Measurements from ENCODE around the gene ZNRD2. TPM values are rescaled to one million over a fixed set of nuclear protein-coding genes. Genes with fewer than 3 reads are reported as not detected.
A peak's percentile ranks its signal among the peaks of the same experiment; 100 is the strongest.

Gene ZNRD2
- total RNA-seq, 1 experiment from 2014 or later = 40.7 TPM

- intact Hi-C loops (cut with micrococcal nuclease; ENCODE audit: unreplicated experiment) = no loop called here
- no peak for DNase-seq
- Mint-ChIP-seq H3K36me3 (ENCODE audit: insufficient read depth, unreplicated experiment) (peaks cover 63% of the 10 kb centered on the region), H3K9me3 (ENCODE audit: low read depth, unreplicated experiment) (no peaks in the 10 kb centered on the region), H3K27me3 (ENCODE audit: unreplicated experiment) (no peaks in the 10 kb centered on the region), H3K4me1 (ENCODE audit: low read depth, unreplicated experiment) (peaks cover 46% of the 10 kb centered on the region), H3K27ac (ENCODE audit: unreplicated experiment) (peak overlapping the region; percentile 88), H3K4me3 (ENCODE audit: low read depth, unreplicated experiment) (peak overlapping the region; percentile 79)
- no peak for TF ChIP-seq CTCF (IDR thresholded peaks at IDR 0.05; ENCODE audit: unreplicated experiment)
- TSS peak; percentile 68 for BruUV-seq (replicated peaks)
- CTCF ChIA-PET = interaction anchor here (0.6 to 4.0 kb wide), 4 partner anchors 10 to 60 kb away, joined by 3 to 39 read pairs (median 12); partner anchors contain the start of genes LTBP3 and PCNX3
Observed at GRCh38 chr11:65569164-65569972, 909 bp upstream of the ZNRD2 start.

GRCh38 chr11:65571420-65571819 lies 1.1 kb downstream of the ZNRD2 start:
- intact Hi-C loops (cut with micrococcal nuclease; ENCODE audit: unreplicated experiment) = loop anchor here (2.0 kb wide), 1 partner anchor 31 kb away; no protein-coding TSS in a partner anchor
- CTCF ChIA-PET = interaction anchor here (0.8 to 4.0 kb wide), 2 partner anchors 30 to 44 kb away, joined by 4 to 39 read pairs; partner anchors contain the start of gene PCNX3
- BruUV-seq (replicated peaks) = no TSS peak
- peaks cover 83% of the 10 kb centered on the region for H3K36me3 Mint-ChIP-seq (ENCODE audit: insufficient read depth, unreplicated experiment)
- no peaks in the 10 kb centered on the region for H3K9me3 Mint-ChIP-seq (ENCODE audit: low read depth, unreplicated experiment)
- no peaks in the 10 kb centered on the region for H3K27me3 Mint-ChIP-seq (ENCODE audit: unreplicated experiment)
- peaks cover 46% of the 10 kb centered on the region for H3K4me1 Mint-ChIP-seq (ENCODE audit: low read depth, unreplicated experiment)
- peak overlapping the region; percentile 79 for H3K4me3 Mint-ChIP-seq (ENCODE audit: low read depth, unreplicated experiment)
- TF ChIP-seq CTCF (IDR thresholded peaks at IDR 0.05; ENCODE audit: unreplicated experiment) = no peak
- DNase-seq = no peak
- H3K27ac Mint-ChIP-seq (ENCODE audit: unreplicated experiment) = peak overlapping the region; percentile 88

GRCh38 chr11:65571940-65572339 lies 1.7 kb downstream of the ZNRD2 start:
- peaks cover 88% of the 10 kb centered on the region for H3K36me3 Mint-ChIP-seq (ENCODE audit: insufficient read depth, unreplicated experiment)
- peak; percentile 63 for DNase-seq

More at GRCh38 chr11:65571940-65572339, 1.7 kb downstream of the ZNRD2 start:
- peak; percentile 42 for TF ChIP-seq CTCF (IDR thresholded peaks at IDR 0.05; ENCODE audit: unreplicated experiment)
- BruUV-seq (replicated peaks) = no TSS peak
- intact Hi-C loops (cut with micrococcal nuclease; ENCODE audit: unreplicated experiment) = loop anchor here (2.0 kb wide), 1 partner anchor 31 kb away; no protein-coding TSS in a partner anchor
- no peaks in the 10 kb centered on the region for H3K27me3 Mint-ChIP-seq (ENCODE audit: unreplicated experiment)
- peaks cover 46% of the 10 kb centered on the region for H3K4me1 Mint-ChIP-seq (ENCODE audit: low read depth, unreplicated experiment)
- CTCF ChIA-PET = interaction anchor here (0.7 to 4.0 kb wide), 4 partner anchors 31 to 77 kb away, joined by 3 to 39 read pairs (median 5); partner anchors contain the start of gene PCNX3
- H3K4me3 Mint-ChIP-seq (ENCODE audit: low read depth, unreplicated experiment) = peak overlapping the region; percentile 79
- H3K9me3 Mint-ChIP-seq (ENCODE audit: low read depth, unreplicated experiment) = no peaks in the 10 kb centered on the region
- peak overlapping the region; percentile 88 for H3K27ac Mint-ChIP-seq (ENCODE audit: unreplicated experiment)
